Stimulated activated CD8-positive, alpha-beta memory T cell treated with anti-CD3 and anti-CD28 coated beads, Interleukin-7, amount 100 ng/mL, for 4 hours (primary cell): Measurements from ENCODE around the gene LDLRAD3.

ENCODE experiments used
- DNase-seq, 2 donors: peaks; one replicate each; pipeline ENCODE4 v3.0.0-alpha.2; 2020; ENCODE audit warnings: low read depth in 2 of 2

LDLRAD3 gene

GRCh38 chr11:36212564-36213392, 268.9 kb downstream of the LDLRAD3 start:
- DNase-seq = no peak

DNA sequence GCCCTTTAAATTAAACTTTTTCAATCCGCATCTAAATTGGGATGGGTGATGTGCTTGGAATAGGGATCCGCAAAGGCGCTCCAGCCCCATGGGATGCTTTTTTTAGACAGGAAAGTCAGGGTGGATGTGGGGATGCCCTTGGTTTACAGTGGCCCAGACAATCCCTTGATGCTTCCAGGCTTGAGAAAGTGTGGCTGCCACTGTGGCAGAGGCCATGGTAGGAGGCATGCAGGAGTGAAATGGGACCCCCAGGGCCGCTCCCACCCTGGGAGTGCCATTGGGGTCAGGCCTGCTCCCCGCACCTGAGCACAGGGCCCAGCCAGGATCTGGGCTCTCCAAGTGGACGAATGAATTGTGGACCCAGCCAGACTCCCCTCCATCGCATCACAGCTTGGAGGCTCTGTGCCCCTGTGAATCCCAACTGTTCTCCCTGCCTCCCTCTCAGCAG, 269.6 kb downstream of the LDLRAD3 start:
- DNase-seq = no peak

DNA sequence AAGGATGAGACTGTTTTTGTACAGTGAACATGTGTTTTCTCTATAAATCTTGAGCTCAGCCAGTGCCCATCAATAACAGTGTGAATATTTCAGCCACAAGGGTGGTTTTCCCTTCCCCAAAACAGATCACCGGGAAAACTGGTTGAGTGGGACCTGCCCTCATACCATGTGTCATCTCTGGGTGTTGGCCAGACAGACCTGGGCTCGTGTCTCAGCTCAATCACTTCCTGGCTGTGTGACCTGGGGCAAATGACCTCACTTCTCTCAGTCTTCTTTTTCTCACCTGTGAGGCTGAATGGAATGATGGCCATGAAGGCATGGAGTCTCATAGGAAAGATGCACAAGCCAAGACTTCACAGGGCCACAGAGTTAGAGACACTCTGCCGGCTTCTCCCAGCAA, 270.6 kb downstream of the LDLRAD3 start:
- DNase-seq = no peak

DNA sequence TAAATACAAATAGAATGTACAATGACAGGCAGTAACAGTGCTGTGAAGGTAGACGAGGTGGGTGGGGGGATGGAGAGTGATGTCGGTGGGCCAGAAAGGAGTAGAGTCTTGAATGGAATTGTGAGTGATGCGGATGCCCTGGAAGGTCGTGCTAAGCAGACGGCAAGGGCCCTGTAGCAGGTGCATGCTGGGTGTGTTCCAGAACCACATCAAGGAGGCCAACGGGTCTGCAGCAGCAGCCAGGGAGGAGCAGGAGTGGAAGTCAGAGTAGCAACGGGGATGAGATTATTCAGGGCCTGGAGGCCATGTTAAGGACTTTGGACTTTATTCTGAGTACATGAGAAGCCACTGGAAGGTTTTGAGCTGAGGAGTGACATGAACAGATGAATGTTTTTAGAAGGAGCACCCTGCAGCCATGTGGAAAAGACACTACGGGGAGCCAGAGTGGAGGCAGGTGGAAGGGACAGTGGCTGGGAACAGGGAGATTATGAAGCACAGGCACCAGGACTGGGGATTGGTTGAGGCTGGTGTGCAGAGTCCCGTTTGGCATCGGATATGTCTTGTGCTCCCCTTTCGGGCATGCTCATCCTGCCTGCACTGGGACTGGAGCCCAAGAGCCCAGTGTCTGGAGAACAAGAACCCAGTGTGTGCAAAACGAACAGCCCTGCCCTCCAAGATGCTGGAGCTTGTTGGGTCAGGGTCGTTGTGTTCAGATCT, 271.3 kb downstream of the LDLRAD3 start:
- no peak for DNase-seq

DNA sequence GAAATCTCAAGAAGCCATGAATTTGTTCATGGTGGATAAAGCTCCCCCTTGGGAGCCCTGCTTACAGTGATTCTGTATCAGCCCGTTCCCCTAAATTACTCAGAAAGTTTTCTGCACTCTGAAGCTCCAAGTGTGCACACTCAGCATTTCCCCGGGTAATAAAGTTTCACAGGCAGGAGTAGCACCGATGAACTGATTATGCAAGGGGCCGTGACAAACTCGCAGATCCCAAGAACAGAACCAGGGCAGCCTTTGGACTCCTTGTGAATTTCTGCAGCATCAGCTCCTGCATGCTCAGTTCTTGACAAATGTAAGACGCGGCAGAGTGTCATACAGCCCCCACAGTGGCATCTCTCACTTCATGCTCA, 271.8 kb downstream of the LDLRAD3 start:
- DNase-seq = no peak

- DNase-seq = no peak
Observed at GRCh38 chr11:36216061-36216615, 272.3 kb downstream of the LDLRAD3 start.

DNA sequence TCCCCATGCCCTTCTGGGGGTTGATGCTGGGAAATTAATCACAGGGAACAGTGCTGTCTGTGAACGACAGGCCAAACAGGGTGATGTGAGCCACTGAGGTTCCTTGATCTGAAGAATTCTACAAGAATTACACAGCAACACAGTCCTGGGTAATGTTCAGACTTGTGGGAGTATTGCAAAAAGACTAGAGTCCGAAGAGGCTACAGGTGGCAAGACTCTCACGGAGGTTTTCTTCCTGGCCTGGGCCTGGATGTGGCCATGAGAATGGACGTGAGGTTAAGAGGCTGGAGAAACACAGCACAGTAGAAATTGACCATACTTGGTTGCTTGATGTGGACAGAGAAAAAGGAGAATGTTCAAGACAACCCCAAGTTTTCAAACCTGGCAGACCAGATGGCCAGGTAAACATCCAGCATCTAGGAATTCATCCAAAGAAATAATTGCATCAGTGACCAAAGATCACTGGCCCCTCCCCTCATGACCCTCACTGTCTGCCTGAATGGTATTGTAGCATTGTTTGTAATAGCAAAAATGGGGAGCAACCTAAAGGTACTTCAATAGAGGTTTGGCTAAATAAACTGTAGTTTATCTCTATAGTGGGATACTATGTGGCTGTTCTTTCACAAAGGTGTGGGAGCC, 274.5 kb downstream of the LDLRAD3 start:
- DNase-seq = no peak

DNA sequence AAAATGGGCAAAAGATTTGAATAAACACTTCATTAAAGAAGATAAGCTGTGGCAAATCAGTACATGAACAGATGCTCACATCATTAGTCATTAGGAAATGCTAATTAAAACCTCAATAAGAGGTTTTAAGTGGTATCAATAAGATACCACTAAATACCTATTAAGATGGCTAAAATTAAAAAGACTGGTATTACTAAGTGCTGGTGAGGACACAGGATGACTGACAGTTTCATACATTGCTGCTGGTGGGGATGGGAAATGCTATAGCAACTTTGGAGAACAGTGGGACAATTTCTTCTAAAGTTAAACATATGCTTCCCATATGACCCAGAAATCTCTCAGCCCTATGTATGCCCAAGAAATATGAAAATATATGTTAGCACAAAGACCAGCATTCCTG, 276.1 kb downstream of the LDLRAD3 start:
- no peak for DNase-seq

DNA sequence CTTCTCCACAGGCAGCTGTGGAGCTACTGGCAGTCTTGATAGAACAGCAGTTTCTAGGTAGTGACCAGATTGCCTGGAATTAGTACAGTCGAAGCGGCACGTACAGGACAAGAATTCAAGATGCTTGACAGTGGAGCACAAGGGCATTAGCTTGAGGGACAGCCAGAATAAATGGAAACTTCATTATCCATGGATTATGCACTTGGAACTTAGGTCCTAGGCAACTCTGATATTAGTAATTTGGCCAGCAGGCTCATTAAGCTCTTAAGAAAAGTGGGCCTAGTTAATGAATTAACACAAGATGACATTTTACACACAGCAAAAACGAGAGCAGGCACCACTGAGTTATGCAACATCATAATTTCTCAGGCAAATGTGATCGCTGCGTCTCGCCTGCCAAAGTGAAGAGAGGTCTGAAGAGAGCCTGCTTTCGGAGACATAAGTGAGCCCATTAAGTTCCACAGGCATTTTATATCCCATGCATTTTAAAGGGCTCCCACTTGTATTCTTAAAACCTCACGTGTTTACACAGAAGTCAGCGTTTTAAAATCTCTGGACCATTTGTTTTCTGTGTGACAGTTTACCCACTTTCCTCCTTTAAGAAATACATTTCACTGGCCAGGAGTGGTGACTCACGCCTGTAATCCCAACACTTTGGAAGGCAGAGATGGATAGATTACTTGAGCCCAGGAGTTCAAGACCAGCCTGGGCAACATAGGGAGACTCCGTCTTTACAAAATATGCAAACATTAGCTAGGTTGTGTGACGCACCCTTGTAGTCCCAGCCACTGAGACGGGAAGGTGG, 279.2 kb downstream of the LDLRAD3 start:
- no peak for DNase-seq

DNA sequence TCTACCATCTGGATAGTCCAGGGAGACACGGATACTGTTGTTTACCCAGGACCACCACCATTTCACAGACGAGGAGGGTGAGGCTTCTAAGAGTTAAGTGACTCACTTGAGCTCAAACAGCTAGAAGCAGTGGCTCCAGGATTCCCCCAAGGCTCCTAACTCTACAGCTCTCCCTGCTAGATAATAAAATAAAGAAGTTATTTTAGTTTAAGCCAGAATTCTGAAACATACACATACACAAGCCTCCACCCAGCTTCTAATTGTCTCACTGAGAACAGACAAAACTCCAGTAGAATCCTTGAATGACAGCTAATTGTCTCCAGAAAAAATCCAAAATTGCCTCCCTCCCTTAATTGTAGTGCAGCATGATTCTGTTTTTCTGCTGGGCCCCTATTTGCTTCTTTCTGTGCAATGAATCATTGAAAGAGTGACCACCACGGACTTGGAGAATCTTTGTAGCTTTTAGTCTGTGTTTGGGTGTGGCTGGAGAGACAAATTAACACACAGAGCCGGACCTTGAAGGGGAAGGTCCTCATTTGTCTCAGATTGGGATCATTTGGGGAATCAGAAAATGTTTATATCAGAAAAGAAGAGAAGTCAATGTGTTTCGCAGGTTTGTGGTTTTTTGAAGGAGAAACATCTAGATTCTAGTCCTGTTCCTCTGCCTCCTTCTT, 280.5 kb downstream of the LDLRAD3 start:
- no peak for DNase-seq

GRCh38 chr11:36227044-36227443, 283.2 kb downstream of the LDLRAD3 start:
- DNase-seq = no peak

GRCh38 chr11:36228689-36229088, 284.8 kb downstream of the LDLRAD3 start:
- no peak for DNase-seq

DNA sequence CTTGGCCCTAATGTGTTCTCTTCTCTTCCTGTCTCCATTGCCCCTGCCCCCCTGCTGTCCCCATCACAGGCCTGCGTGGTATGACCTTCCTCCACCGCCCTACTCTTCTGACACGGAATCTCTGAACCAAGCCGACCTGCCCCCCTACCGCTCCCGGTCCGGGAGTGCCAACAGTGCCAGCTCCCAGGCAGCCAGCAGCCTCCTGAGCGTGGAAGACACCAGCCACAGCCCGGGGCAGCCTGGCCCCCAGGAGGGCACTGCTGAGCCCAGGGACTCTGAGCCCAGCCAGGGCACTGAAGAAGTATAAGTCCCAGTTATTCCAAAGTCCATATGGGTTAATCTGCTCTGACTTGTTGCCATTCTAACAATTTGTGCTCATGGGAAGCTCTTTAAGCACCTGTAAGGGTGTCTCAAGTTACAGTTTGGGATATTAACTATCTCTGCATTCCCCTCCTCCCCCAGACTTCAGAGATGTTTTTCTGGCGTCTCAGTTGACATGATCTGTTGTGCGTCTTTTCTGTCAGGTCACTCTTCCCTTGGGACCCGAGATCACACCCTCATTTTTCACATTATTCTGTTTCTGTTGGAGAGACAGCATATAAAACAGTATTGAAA, 285.3 kb downstream of the LDLRAD3 start:
- DNase-seq = no peak

DNA sequence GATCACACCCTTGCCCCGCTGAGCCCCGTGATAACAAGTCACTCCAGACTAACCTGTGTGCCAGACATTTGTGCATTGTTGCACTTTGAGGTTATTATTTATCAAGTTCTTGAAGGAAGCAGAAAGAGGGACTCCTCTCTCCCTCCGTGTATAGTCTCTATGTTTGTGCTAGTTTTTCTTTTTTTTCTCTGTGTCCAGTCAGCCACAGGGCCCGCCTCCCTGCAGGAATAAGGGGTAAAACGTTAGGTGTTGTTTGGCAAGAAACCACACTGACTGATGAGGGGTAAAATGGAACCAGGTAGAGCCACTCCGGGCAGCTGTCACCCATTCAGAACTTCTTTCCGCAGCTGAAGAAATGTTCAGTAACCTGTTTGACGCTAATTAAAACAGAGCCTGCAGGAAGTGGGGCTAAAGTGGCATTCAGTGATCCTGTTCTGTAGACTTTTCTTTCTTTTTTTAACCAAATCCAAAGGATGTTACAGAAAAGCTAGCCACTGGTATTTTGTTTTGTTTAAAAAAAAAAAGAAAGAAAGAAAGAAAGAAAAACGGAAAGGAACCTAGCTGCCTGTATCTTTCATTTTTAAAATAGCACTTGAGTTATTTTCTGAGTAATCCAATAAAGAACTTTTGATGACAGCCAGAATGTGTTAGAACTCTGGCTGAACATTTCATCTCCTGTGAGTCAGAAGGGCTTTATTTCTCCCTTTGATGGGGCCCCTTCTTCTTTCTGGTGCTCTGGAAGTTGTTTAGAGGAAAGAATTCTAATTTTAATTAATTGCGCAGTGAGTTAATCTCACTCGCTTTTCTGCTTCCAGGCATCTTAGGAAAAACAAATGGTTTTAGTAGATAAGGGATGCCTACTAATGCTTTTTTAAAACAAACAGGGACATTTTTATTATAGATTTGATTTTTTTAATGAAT, 287.2 kb downstream of the LDLRAD3 start:
- no peak for DNase-seq

GRCh38 chr11:36233204-36233603, 289.3 kb downstream of the LDLRAD3 start:
- DNase-seq = no peak

- no peak for DNase-seq
Observed at GRCh38 chr11:36234825-36235224, 291.0 kb downstream of the LDLRAD3 start.

- no peak for DNase-seq
Observed at GRCh38 chr11:36235750-36236149, 291.9 kb downstream of the LDLRAD3 start.

DNA sequence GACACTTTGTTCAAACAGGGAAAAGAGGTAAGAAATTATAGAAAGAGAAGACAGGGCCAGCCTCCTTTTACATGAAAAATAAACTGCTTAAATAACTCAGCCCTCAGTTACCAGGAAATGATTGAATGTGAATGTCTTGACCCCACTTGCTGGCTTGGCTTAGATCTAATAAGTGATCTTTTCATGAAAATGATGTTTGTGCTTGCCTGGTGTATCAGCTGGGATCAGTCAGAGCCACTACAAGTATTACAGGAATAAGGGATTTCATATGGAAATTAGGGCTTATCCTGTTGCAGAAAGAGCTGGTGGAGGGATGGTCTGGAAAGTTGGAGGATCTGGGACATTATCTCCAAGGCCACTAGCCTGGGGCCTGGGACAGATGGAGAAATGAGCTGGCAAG, 293.5 kb downstream of the LDLRAD3 start:
- DNase-seq = no peak

DNA sequence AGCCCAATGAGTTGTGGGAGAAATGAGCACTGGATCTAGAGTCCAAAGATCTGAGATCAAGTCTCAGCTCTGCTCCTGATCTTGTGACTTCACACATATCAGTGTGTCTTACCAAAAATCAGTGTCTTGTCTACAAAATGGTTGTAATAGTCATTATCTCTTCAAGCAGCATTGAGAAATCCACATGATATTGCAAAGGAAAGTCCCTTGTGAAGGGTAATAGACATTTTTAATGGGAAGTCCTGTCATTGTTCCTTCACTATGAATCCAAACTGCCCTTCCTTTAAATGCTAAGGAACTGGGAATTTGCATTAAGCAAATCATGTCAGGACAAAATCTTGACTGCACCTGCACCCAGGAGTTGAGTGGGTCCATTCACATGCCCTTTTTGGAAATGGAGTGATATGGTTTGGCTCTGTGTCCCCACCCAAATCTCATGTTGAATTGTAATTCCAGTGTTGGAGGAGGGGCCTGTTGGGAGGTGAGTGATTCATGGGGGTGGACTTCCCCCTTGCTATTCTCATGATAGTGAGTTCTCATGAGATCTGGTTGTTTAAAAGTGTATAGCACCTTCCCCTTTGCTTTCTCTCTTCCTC, 294.3 kb downstream of the LDLRAD3 start:
- no peak for DNase-seq
